BJ (cell line): ENCODE data around the gene CRHR1. TPM values are rescaled to one million over a fixed set of nuclear protein-coding genes. Genes with fewer than 3 reads are reported as not detected.

ENCODE experiments used
- CTCF ChIA-PET: fragments of 350-600 bp; formaldehyde crosslinking; extraction: SDS; loops from one replicate; lab custom pipeline; 2021; ENCODE audit warnings: antibody characterized with exemption, inconsistent platforms; lab: Yijun Ruan, JAX
- POLR2A ChIA-PET: fragments of 300-600 bp; sonication (Branson Sonifier 250); formaldehyde crosslinking; extraction: SDS; loops from one replicate; lab custom pipeline; 2021; ENCODE audit warnings: antibody characterized with exemption; lab: Charles Lee
- DNase-seq: peaks from one replicate; pipeline ENCODE4 v3.0.0-alpha.2; 2011; ENCODE audit warnings: low read depth
- H3K27me3 ChIP-seq: 2 replicates; pipeline ENCODE4 v1.6.0; 2011; ENCODE audit warnings: low read length; ENCODE audit not compliant: control insufficient read depth, insufficient read depth
- H3K36me3 ChIP-seq: 2 replicates; pipeline ENCODE4 v1.5.1; 2011; ENCODE audit warnings: low read length; ENCODE audit not compliant: control insufficient read depth, insufficient read depth
- H3K4me3 ChIP-seq: 2 replicates; pipeline ENCODE4 v1.5.1; 2011; ENCODE audit warnings: low read depth, mild to moderate bottlenecking, control low read depth, low read length
- CTCF ChIP-seq: IDR thresholded peaks from 2 replicates; pipeline ENCODE4 v1.5.1; 2011; ENCODE audit warnings: low read depth, mild to moderate bottlenecking, control low read depth, inconsistent platforms, low read length, moderate library complexity; ENCODE audit not compliant: insufficient read depth
- polyA plus RNA-seq: library from polyadenylated mRNA; depleted of rRNA; stranded (reverse); fragments of >200 nt; gene quantifications from 2 replicates; pipeline ENCODE4 v1.2.3, GENCODE V29; 2011

The CRHR1 gene
- polyA plus RNA-seq, 1 experiment, result not detected

GRCh38 chr17:45759761-45760160 lies 24.4 kb upstream of the CRHR1 start:
- ChIA-PET POLR2A (no interaction called here), CTCF (no interaction called here)
- no peak for TF ChIP-seq CTCF
- Histone ChIP-seq H3K4me3 (no peak overlapping the region), H3K27me3 (peaks cover 8% of the 10 kb centered on the region), H3K36me3 (no peaks in the 10 kb centered on the region)
- no peak for DNase-seq

GRCh38 chr17:45761957-45762565 lies 22.1 kb upstream of the CRHR1 start:
- H3K4me3 ChIP-seq, result no peak overlapping the region
- no peak for TF ChIP-seq CTCF
- no peaks in the 10 kb centered on the region for H3K36me3 ChIP-seq
- CTCF ChIA-PET, result no interaction called here
- DNase-seq, result no peak
- POLR2A ChIA-PET, result no interaction called here
- H3K27me3 ChIP-seq, result peaks cover 7% of the 10 kb centered on the region

GRCh38 chr17:45763182-45763581 lies 20.9 kb upstream of the CRHR1 start:
- Histone ChIP-seq H3K27me3 (peaks cover 7% of the 10 kb centered on the region), H3K4me3 (no peak overlapping the region)
- POLR2A ChIA-PET, result no interaction called here

GRCh38 chr17:45764479-45764878 lies 19.6 kb upstream of the CRHR1 start:
- POLR2A ChIA-PET, result no interaction called here
- CTCF ChIA-PET, result no interaction called here
- TF ChIP-seq CTCF, result no peak
- no peaks in the 10 kb centered on the region for H3K36me3 ChIP-seq
- H3K4me3 ChIP-seq, result no peak overlapping the region
- no peak for DNase-seq
- H3K27me3 ChIP-seq, result peaks cover 10% of the 10 kb centered on the region

More at GRCh38 chr17:45763182-45763581, 20.9 kb upstream of the CRHR1 start:
- TF ChIP-seq CTCF, result no peak
- no peak for DNase-seq
- CTCF ChIA-PET, result no interaction called here
- H3K36me3 ChIP-seq, result no peaks in the 10 kb centered on the region

GRCh38 chr17:45768000-45768399 lies 16.1 kb upstream of the CRHR1 start:
- no peak for DNase-seq
- ChIA-PET CTCF (interaction anchor here (1.1 kb wide), 1 partner anchor 11 kb away, joined by 3 read pairs; no protein-coding TSS in a partner anchor), POLR2A (no interaction called here)
- Histone ChIP-seq H3K27me3 (peaks cover 13% of the 10 kb centered on the region), H3K4me3 (no peak overlapping the region), H3K36me3 (no peaks in the 10 kb centered on the region)
- no peak for TF ChIP-seq CTCF
